Measurements from ENCODE around the gene BIVM.

The BIVM gene

DNA sequence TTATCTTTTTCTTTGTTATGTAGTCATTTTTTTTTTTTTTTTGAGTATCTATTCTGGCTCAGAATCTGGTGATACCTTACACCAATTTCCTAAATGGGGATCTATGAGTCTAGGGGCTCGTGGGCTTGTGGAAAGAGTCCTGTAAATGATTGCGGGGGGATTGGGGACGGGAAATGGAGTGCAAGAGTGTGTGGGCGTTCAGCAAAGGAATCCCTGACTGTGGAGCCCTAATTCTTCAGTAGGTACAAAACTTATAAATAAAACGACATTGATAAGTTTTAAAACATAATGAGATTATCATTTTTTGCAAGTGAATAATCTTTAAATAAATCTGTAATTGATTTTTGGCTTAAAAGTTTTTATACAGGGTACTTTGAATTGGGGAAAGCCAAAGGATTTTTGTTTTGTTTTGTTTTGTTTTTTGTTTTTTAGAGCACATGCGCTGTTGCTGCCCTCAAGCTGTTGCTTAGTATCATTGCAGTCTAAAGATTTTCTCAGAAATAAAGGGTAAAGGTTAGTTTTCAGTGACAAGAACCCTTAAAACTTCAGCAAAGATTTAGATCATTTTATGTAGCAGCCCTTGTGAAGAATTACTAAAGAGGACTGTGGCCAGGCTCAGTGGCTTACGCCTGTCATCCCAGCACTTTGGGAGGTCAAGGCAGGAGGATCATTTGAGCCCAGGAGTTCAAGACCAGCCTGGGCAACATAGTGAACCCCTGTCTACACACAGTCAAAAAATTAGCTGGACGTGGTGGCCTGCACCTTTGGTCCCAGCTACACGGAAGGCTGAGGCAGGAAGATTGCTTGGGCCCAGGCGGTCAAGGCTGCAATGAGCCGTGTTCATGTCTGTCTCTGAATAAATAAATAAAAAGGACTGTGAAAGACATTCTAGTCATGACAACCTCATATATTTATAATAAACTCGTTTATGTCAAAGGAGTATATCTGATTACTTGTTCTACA, 48.6 kb downstream of the BIVM start:
- no peaks in the 10 kb centered on the region for H3K4me1 ChIP-seq (ENCODE audit: control insufficient read depth, insufficient read depth, low read length)
- no peaks in the 10 kb centered on the region for H3K9me3 ChIP-seq (ENCODE audit: control insufficient read depth, insufficient read depth, low read length)
- peak overlapping the region; percentile 91 for H3K4me3 ChIP-seq (ENCODE audit: low read depth, low read length)
- no peaks in the 10 kb centered on the region for H3K27me3 ChIP-seq (ENCODE audit: control insufficient read depth, insufficient read depth, low read length)
- no peak overlapping the region for H3K9ac ChIP-seq (ENCODE audit: low read depth, low read length)
- H3K36me3 ChIP-seq (ENCODE audit: control insufficient read depth, insufficient read depth, low read length), result no peaks in the 10 kb centered on the region

DNA sequence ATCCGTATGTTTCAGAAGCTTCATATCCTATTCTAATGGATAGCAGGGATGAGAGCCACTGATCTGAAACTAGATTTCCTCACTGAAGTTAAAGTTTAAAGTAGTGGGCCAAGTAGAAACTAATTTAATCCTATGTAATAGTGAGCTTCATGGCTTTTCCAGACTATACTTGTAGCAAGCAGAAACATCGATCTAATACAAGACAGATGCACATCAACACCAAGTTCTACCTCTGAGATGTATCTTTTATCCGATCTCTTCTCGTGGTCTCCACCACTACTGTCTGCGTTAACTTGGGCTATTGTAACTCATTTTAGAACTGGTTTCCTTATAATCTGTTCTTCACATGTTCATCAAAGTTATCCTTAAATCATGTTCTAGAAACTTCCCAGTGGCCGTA, 50.0 kb downstream of the BIVM start:
- no peaks in the 10 kb centered on the region for H3K4me1 ChIP-seq (ENCODE audit: control insufficient read depth, insufficient read depth, low read length)
- H3K36me3 ChIP-seq (ENCODE audit: control insufficient read depth, insufficient read depth, low read length), result no peaks in the 10 kb centered on the region
- no peaks in the 10 kb centered on the region for H3K9me3 ChIP-seq (ENCODE audit: control insufficient read depth, insufficient read depth, low read length)
- H3K27me3 ChIP-seq (ENCODE audit: control insufficient read depth, insufficient read depth, low read length), result no peaks in the 10 kb centered on the region
- H3K4me3 ChIP-seq (ENCODE audit: low read depth, low read length), result no peak overlapping the region
- no peak overlapping the region for H3K9ac ChIP-seq (ENCODE audit: low read depth, low read length)

DNA sequence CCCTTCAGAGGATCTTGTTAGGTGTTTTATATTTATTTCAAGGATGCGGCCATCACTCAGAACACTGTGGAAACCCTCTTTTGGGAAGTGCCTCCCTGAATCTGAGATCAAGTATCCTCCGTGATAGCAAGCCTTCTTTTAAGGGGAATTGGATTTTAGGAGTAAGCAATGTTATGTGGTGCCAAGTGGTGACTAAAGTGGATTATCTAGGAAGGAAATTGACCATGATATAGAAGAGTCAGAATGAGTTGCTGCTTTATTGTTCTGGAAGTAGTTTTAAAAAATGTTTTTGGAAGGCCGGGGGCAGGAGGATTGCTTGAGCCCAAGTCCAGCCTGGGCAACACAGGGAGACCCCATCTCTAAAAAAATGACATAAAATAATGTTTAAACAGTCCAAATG, 53.6 kb downstream of the BIVM start:
- H3K4me1 ChIP-seq (ENCODE audit: control insufficient read depth, insufficient read depth, low read length), result no peaks in the 10 kb centered on the region
- H3K27me3 ChIP-seq (ENCODE audit: control insufficient read depth, insufficient read depth, low read length), result no peaks in the 10 kb centered on the region
- no peak overlapping the region for H3K9ac ChIP-seq (ENCODE audit: low read depth, low read length)
- no peaks in the 10 kb centered on the region for H3K36me3 ChIP-seq (ENCODE audit: control insufficient read depth, insufficient read depth, low read length)
- H3K9me3 ChIP-seq (ENCODE audit: control insufficient read depth, insufficient read depth, low read length), result no peaks in the 10 kb centered on the region
- H3K4me3 ChIP-seq (ENCODE audit: low read depth, low read length), result no peak overlapping the region

DNA sequence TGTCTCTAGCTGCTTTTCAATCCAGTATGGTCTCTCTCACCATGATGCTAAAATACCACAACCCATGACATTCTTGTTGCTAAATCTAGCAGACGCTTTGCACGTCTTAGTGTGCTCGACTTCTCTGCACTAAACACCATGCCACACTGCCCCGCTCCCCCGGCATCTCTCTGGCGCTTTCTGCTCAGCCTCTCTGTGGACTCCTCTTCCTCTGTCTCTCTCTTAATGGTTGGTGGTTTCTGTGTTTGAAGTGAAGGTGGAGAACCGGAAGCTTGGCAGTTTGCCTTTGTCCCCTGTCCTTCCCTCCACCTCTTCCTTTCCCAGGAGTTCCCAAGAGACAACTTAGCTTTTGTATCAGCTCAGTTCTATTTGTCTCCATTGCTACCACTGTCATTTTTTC, 55.8 kb downstream of the BIVM start:
- Histone ChIP-seq H3K27me3 (ENCODE audit: control insufficient read depth, insufficient read depth, low read length) (no peaks in the 10 kb centered on the region), H3K9me3 (ENCODE audit: control insufficient read depth, insufficient read depth, low read length) (no peaks in the 10 kb centered on the region), H3K4me1 (ENCODE audit: control insufficient read depth, insufficient read depth, low read length) (no peaks in the 10 kb centered on the region), H3K36me3 (ENCODE audit: control insufficient read depth, insufficient read depth, low read length) (peaks cover 3% of the 10 kb centered on the region), H3K9ac (ENCODE audit: low read depth, low read length) (no peak overlapping the region), H3K4me3 (ENCODE audit: low read depth, low read length) (no peak overlapping the region)

DNA sequence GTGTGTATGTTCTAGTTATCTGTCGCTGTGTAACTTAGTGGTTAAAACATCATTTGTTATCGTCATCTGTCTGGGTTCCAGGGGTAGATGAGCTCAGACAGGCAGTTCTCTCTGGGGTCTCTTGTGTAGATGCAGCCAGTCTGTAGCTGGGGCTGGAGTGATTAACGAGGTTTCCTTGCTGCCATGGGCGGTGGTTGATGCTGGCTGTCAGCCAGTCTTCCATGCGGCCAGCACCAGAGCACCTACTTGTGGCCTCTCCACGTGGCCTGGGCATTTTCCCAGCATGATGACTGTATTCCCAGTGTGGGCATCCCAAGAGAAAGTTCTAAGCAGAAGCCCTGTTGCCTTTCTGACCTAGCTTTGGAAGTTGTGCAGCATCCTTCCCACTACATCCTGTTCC, 57.6 kb downstream of the BIVM start:
- Histone ChIP-seq H3K4me3 (ENCODE audit: low read depth, low read length) (no peak overlapping the region), H3K9me3 (ENCODE audit: control insufficient read depth, insufficient read depth, low read length) (no peaks in the 10 kb centered on the region), H3K9ac (ENCODE audit: low read depth, low read length) (no peak overlapping the region), H3K27me3 (ENCODE audit: control insufficient read depth, insufficient read depth, low read length) (no peaks in the 10 kb centered on the region), H3K36me3 (ENCODE audit: control insufficient read depth, insufficient read depth, low read length) (peaks cover 3% of the 10 kb centered on the region), H3K4me1 (ENCODE audit: control insufficient read depth, insufficient read depth, low read length) (no peaks in the 10 kb centered on the region)

DNA sequence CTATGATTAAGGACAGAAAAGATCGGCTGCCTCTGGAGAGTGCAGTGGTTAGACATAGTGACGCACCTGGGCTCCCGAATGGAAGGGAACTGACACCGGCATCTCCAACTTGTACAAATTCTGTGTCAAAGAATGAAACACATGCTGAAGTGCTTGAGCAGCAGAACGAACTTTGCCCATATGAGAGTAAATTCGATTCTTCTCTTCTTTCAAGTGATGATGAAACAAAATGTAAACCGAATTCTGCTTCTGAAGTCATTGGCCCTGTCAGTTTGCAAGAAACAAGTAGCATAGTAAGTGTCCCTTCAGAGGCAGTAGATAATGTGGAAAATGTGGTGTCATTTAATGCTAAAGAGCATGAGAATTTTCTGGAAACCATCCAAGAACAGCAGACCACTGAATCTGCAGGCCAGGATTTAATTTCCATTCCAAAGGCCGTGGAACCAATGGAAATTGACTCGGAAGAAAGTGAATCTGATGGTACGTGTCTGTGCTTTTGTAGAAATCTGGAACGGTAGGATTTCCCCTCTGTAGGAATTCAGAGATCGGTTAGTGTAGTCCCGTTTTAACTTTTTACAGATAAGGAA, 63.8 kb downstream of the BIVM start:
- no peaks in the 10 kb centered on the region for H3K27me3 ChIP-seq (ENCODE audit: control insufficient read depth, insufficient read depth, low read length)
- H3K9ac ChIP-seq (ENCODE audit: low read depth, low read length), result no peak overlapping the region
- H3K4me1 ChIP-seq (ENCODE audit: control insufficient read depth, insufficient read depth, low read length), result no peaks in the 10 kb centered on the region
- no peak overlapping the region for H3K4me3 ChIP-seq (ENCODE audit: low read depth, low read length)
- H3K36me3 ChIP-seq (ENCODE audit: control insufficient read depth, insufficient read depth, low read length), result peaks cover 13% of the 10 kb centered on the region
- H3K9me3 ChIP-seq (ENCODE audit: control insufficient read depth, insufficient read depth, low read length), result no peaks in the 10 kb centered on the region

DNA sequence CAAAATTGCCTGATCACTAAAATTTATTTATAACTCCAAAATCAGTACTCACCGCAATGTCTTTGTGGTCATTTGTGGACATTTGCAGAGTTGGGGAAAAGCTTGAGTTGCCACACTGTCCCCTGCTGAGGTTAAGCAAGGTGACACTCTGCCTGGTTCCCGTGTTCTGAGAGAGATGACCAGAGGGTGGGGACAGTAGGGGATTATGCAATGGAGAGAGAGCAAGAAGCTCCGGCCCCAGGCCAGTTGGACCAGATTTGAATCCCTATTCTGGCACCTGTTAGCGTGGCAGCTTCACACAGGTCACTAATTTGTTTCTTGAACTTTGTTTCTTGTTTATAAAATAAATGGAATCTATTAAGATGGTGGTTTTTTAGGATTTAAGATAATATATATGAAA, 64.7 kb downstream of the BIVM start:
- no peak overlapping the region for H3K9ac ChIP-seq (ENCODE audit: low read depth, low read length)
- peaks cover 13% of the 10 kb centered on the region for H3K36me3 ChIP-seq (ENCODE audit: control insufficient read depth, insufficient read depth, low read length)
- no peaks in the 10 kb centered on the region for H3K4me1 ChIP-seq (ENCODE audit: control insufficient read depth, insufficient read depth, low read length)
- H3K4me3 ChIP-seq (ENCODE audit: low read depth, low read length), result no peak overlapping the region
- H3K27me3 ChIP-seq (ENCODE audit: control insufficient read depth, insufficient read depth, low read length), result no peaks in the 10 kb centered on the region
- H3K9me3 ChIP-seq (ENCODE audit: control insufficient read depth, insufficient read depth, low read length), result no peaks in the 10 kb centered on the region

DNA sequence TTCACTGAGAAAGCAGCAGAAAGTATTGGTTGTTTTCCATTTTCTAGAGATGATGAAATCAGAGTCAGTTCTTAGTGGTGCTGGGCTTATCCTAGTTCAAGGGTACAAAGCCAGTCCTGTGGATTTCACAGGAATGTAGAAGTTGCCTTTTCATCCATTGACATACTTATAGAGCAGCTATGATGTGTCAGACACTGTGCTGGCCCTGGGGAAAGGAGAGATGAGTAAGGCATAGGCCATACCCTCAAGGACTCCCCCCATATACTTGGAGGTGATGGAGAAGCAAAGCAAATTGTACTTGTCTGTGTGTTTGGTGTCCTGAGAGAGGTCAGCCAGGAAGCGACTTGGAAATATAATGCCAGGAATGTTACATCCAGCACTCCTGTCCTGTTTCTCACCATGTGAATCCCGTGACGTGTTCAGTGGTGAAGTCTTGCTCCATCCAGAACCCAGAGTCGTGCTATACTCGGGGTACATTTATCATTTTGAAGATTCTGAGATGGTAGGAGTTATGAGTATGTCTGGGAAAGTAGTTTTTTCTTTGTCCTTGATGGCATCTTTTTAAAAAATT, 69.5 kb downstream of the BIVM start:
- H3K4me1 ChIP-seq (ENCODE audit: control insufficient read depth, insufficient read depth, low read length), result no peaks in the 10 kb centered on the region
- no peaks in the 10 kb centered on the region for H3K9me3 ChIP-seq (ENCODE audit: control insufficient read depth, insufficient read depth, low read length)
- H3K36me3 ChIP-seq (ENCODE audit: control insufficient read depth, insufficient read depth, low read length), result peaks cover 3% of the 10 kb centered on the region
- H3K4me3 ChIP-seq (ENCODE audit: low read depth, low read length), result no peak overlapping the region
- no peak overlapping the region for H3K9ac ChIP-seq (ENCODE audit: low read depth, low read length)
- H3K27me3 ChIP-seq (ENCODE audit: control insufficient read depth, insufficient read depth, low read length), result no peaks in the 10 kb centered on the region

DNA sequence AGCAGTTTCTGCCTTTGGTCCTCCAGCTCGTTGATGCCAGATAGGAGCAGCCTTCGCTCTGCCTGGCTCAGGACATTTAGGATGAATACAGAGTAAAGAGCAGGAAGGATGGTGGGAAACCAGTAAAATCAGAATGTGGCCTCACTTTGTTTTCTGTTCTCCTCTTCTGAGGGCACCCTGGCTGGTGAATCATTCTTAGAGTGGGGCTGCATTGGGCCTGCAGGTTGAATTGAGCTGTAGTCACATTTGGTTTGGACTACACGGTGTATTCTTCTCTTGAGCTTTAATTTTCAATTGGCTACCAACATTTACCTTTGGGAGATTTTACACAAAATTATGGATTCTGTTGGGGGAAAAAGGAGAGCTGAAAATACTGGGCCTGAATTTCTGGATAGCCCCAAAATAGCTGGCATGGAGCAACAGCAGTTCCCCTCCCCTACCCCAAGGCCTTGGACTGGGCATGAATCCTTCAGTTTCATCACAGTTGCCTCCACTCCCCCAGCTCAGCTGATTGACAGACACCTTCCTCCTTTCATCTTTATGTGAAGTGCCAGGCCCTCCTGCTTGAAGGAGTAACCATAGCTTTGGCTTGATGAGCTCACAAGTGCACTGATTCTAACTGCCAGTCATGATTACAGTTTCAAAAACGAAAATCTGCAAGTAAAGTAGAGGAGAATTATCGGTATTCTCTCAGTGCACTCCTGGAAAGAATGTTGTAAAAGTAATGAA, 71.2 kb downstream of the BIVM start:
- peaks cover 3% of the 10 kb centered on the region for H3K36me3 ChIP-seq (ENCODE audit: control insufficient read depth, insufficient read depth, low read length)
- no peaks in the 10 kb centered on the region for H3K27me3 ChIP-seq (ENCODE audit: control insufficient read depth, insufficient read depth, low read length)
- H3K9ac ChIP-seq (ENCODE audit: low read depth, low read length), result no peak overlapping the region
- no peak overlapping the region for H3K4me3 ChIP-seq (ENCODE audit: low read depth, low read length)
- H3K4me1 ChIP-seq (ENCODE audit: control insufficient read depth, insufficient read depth, low read length), result no peaks in the 10 kb centered on the region
- H3K9me3 ChIP-seq (ENCODE audit: control insufficient read depth, insufficient read depth, low read length), result no peaks in the 10 kb centered on the region

DNA sequence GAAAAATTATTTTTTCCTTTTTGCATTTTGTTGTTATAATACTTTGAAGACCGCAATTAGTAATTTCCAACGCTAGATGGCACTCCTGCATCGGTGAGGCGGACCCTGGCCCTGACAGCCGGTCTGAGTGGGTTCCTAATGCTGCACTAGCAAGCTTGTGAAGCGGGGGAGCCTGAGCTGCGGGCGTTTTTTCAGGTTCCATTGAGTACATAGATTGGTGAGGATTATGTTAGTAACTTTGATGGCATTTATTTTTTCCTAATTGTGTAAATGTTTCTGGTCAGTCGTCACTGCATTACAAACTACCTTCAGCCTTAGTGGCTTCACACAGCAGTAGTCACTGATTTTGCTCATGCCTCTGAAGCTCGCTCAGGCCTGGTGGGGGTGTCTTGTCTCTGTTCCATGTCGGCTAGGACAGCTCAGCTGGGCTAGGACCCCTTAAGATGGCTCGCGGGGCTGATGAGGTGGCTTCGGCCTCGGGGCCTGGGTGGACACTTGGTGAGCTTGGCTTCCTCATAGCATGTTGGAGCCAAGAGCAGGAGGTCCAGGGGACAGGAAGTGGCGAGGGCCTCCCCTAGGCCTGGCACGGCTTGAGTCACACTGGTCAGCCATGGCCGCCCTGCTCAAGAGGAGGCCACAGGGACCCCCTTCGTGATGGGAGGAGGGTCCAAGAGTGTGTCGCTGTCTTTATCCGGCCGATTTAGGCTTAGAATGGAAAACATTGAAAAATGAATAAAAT, 71.9 kb downstream of the BIVM start:
- peaks cover under 1% of the 10 kb centered on the region for H3K36me3 ChIP-seq (ENCODE audit: control insufficient read depth, insufficient read depth, low read length)

DNA sequence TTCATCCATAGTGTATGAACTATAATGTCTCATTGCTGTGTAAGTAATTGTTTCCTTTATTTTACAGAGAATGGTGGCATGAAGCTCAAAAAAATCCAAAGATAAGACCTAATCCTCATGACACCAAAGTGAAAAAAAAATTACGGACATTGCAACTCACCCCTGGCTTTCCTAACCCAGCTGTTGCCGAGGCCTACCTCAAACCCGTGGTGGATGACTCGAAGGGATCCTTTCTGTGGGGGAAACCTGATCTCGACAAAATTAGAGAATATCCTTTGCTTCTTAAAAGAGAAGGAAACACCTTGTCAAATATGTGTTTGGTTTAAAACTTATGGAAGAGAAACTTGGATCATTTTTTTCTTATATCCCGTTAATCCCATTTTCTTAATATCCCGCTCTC, 73.2 kb downstream of the BIVM start:
- Histone ChIP-seq H3K36me3 (ENCODE audit: control insufficient read depth, insufficient read depth, low read length) (no peaks in the 10 kb centered on the region), H3K4me1 (ENCODE audit: control insufficient read depth, insufficient read depth, low read length) (peaks cover 6% of the 10 kb centered on the region), H3K9me3 (ENCODE audit: control insufficient read depth, insufficient read depth, low read length) (no peaks in the 10 kb centered on the region), H3K4me3 (ENCODE audit: low read depth, low read length) (no peak overlapping the region), H3K27me3 (ENCODE audit: control insufficient read depth, insufficient read depth, low read length) (no peaks in the 10 kb centered on the region), H3K9ac (ENCODE audit: low read depth, low read length) (no peak overlapping the region)

More for the DNA sequence above, 71.9 kb downstream of the BIVM start:
- H3K4me3 ChIP-seq (ENCODE audit: low read depth, low read length), result no peak overlapping the region
- no peaks in the 10 kb centered on the region for H3K27me3 ChIP-seq (ENCODE audit: control insufficient read depth, insufficient read depth, low read length)
- H3K9me3 ChIP-seq (ENCODE audit: control insufficient read depth, insufficient read depth, low read length), result no peaks in the 10 kb centered on the region
- H3K4me1 ChIP-seq (ENCODE audit: control insufficient read depth, insufficient read depth, low read length), result no peaks in the 10 kb centered on the region
- H3K9ac ChIP-seq (ENCODE audit: low read depth, low read length), result no peak overlapping the region

All from iPS-15b (cell line).